GM12878 (cell line): Measurements from ENCODE around the gene PPP2R3A. TPM values are rescaled to one million over a fixed set of nuclear protein-coding genes. Genes with fewer than 3 reads are reported as not detected.

Source experiments
- ATAC-seq: fragments of 200-7000 bp; cut with Tn5 transposase; 3 replicates; pipeline ENCODE4 v1.9.1; 2020; ENCODE audit warnings: mild to moderate bottlenecking, moderate library complexity
- BruUV-seq: library from RNA; stranded (reverse); fragments of 400-500 nt; replicated peaks from 2 replicates; lab custom pipeline; 2021; lab: Mats Ljungman, UMichigan
- CTCF ChIA-PET: fragments of 300-600 bp; sonication (Branson Sonifier 250); formaldehyde crosslinking; extraction: SDS; loops from one replicate; lab custom pipeline; 2021; ENCODE audit warnings: inconsistent platforms; lab: Yijun Ruan, JAX
- POLR2A ChIA-PET: fragments of 350-600 bp; formaldehyde crosslinking; extraction: SDS; loops from one replicate; lab custom pipeline; 2021; ENCODE audit warnings: inconsistent platforms; lab: Charles Lee
- RAD21 ChIA-PET: fragments of 300-600 bp; sonication (Branson Sonifier 250); formaldehyde crosslinking; loops from one replicate; lab custom pipeline; 2023; ENCODE audit warnings: antibody characterized with exemption; ENCODE audit not compliant: unreplicated experiment; lab: Charles Lee
- SMC1A ChIA-PET: fragments of 300-600 bp; sonication (Branson Sonifier 250); formaldehyde crosslinking; loops from one replicate; lab custom pipeline; 2023; ENCODE audit not compliant: unreplicated experiment, uncharacterized antibody; lab: Charles Lee
- DNase-seq: peaks from one replicate; pipeline ENCODE4 v3.0.0-alpha.2; 2011; ENCODE audit warnings: low read depth, low spot score
- FAIRE-seq: peaks from 3 replicates; lab custom pipeline; 2011; peaks lifted over from hg19 to GRCh38; lab: Jason Lieb, UNC
- H2AFZ ChIP-seq: 2 replicates; pipeline ENCODE4 v1.6.0; 2011; ENCODE audit warnings: low read depth, low read length, control low read depth; ENCODE audit not compliant: control insufficient read depth
- H3K27ac ChIP-seq: 2 replicates; pipeline ENCODE4 v1.5.1; 2011; ENCODE audit warnings: control low read depth; ENCODE audit not compliant: control insufficient read depth, insufficient read depth
- H3K27me3 ChIP-seq, 2 experiments: replicated peaks in 1 of 2; 2 replicates each; pipeline versions ENCODE4 v1.6.0 to v1.6.1; 2011; ENCODE audit warnings: low read length in 1 of 2; ENCODE audit not compliant: control insufficient read depth in 2 of 2, insufficient read depth in 2 of 2
- H3K36me3 ChIP-seq, 2 experiments: 2 replicates each; pipeline ENCODE4 v1.5.1; 2011; ENCODE audit warnings: low read length in 1 of 2; ENCODE audit not compliant: control insufficient read depth in 2 of 2, insufficient read depth in 2 of 2
- H3K4me1 ChIP-seq: 2 replicates; pipeline ENCODE4 v1.6.1; 2011; ENCODE audit warnings: mild to moderate bottlenecking, low read length, moderate library complexity, mixed read lengths; ENCODE audit not compliant: control insufficient read depth, insufficient read depth
- H3K4me2 ChIP-seq: 2 replicates; pipeline ENCODE4 v1.6.0; 2011; ENCODE audit warnings: control low read depth; ENCODE audit not compliant: control insufficient read depth, insufficient read depth
- H3K4me3 ChIP-seq: fragments of 200-600 bp; sonication (generic); 2 replicates; pipeline ENCODE4 v1.5.1; 2016
- H3K79me2 ChIP-seq: 2 replicates; pipeline ENCODE4 v1.6.0; 2011; ENCODE audit warnings: low read length; ENCODE audit not compliant: control insufficient read depth, insufficient read depth
- H3K9ac ChIP-seq: 2 replicates; pipeline ENCODE4 v1.8.0; 2011; ENCODE audit warnings: low read length, control low read depth, mixed read lengths; ENCODE audit not compliant: control insufficient read depth, insufficient read depth
- H3K9me3 ChIP-seq: replicated peaks from 3 replicates; pipeline ENCODE4 v1.5.1; 2011; ENCODE audit warnings: mild to moderate bottlenecking, low read length; ENCODE audit not compliant: control insufficient read depth, insufficient read depth
- H4K20me1 ChIP-seq: 2 replicates; pipeline ENCODE4 v1.6.0; 2011; ENCODE audit not compliant: control insufficient read depth, insufficient read depth
- ATF3 ChIP-seq: IDR thresholded peaks from 2 replicates; pipeline ENCODE4 v1.6.1; 2011; ENCODE audit warnings: low read depth, mild to moderate bottlenecking, low read length, moderate library complexity, borderline replicate concordance; ENCODE audit errors: extremely low read depth
- EED ChIP-seq: sonication (generic); IDR thresholded peaks from 2 replicates; pipeline ENCODE4 v1.6.1; 2016; ENCODE audit warnings: antibody characterized with exemption, low read depth
- PRDM15 ChIP-seq: fragments of 450-650 bp; formaldehyde crosslinking; IDR thresholded peaks from 2 replicates; pipeline ENCODE4 v1.4.0; 2020; ENCODE audit warnings: mild to moderate bottlenecking, moderate library complexity
- RFX5 ChIP-seq: IDR thresholded peaks from 2 replicates; pipeline ENCODE4 v1.6.1; 2011; ENCODE audit warnings: low read depth, low read length, improper control_type of control experiment
- ZBTB40 ChIP-seq: fragments of 450-650 bp; IDR thresholded peaks from 2 replicates; pipeline ENCODE4 v1.6.1; 2016; ENCODE audit warnings: mild to moderate bottlenecking, moderate library complexity, borderline replicate concordance
- ZNF24 ChIP-seq: fragments of 450-650 bp; IDR thresholded peaks from 2 replicates; pipeline ENCODE4 v1.6.1; 2017; ENCODE audit warnings: antibody characterized with exemption, mild to moderate bottlenecking
- WGBS: methylation state at CpG from one replicate; pipeline ENCODE4 v1.1.6; 2016; ENCODE audit warnings: low lambda C conversion rate; ENCODE audit not compliant: insufficient replicate concordance, insufficient coverage; ENCODE audit errors: missing lambda C conversion rate; 5-methylcytosine and 5-hydroxymethylcytosine counted together
- in situ Hi-C: fragments of 300-500 bp; cut with MboI; formaldehyde crosslinking; loops from 9 replicates; pipeline ENCODE4 v1.14.3; 2018; ENCODE audit warnings: mixed read lengths
- intact Hi-C: fragments of 100-400 bp; cut with micrococcal nuclease; formaldehyde crosslinking; loops from one replicate; pipeline ENCODE4 v1.14.2; 2022; ENCODE audit not compliant: unreplicated experiment
- polyA plus RNA-seq, 11 experiments: library from polyadenylated mRNA; depleted of rRNA in 4 of 11; unstranded in 6 of 11; stranded (reverse) in 5 of 11; fragments of >200 nt; fragmentation: Nextera tagmentation in 4 of 11; fragmentation: Illumina TruSeq in 1 of 11; extraction: Ambion mirVana in 4 of 11; extraction: Trizol in 1 of 11; gene quantifications; 1 replicate in 1 of 11; 2 replicates in 10 of 11; pipeline versions ENCODE4 v1.2.1 to v1.2.3, GENCODE V29; 2011 to 2016; ENCODE audit warnings: inconsistent platforms in 2 of 11, missing spikeins in 2 of 11, low read depth in 1 of 11
- total RNA-seq, 4 experiments: library from RNA; depleted of rRNA in 3 of 4; stranded (reverse); fragments of >200 nt in 3 of 4; fragmentation: Illumina TruSeq in 1 of 4; extraction: Trizol in 1 of 4; gene quantifications; 2 replicates each; pipeline versions ENCODE4 v1.2.1 to v1.2.3, GENCODE V29; 2013 to 2021

Gene PPP2R3A
- total and polyA plus RNA-seq, 10 of the 15 experiments (the other 5 are each of a cell fraction or from before 2014, with no cell fraction given) = under 0.01 to 0.16 (median 0.06) TPM; not detected in 5

GRCh38 chr3:135965129-135965505 is 411 bp upstream of the PPP2R3A start:
- H3K79me2 ChIP-seq = no peaks in the 10 kb centered on the region
- H3K4me3 ChIP-seq = 0 out of 2 replicates have a peak overlapping the region, but pooled peaks have one; percentile 68
- ATAC-seq = no peak
- no peaks in the 10 kb centered on the region; the same call in 1 of the 2 replicates for H3K4me1 ChIP-seq
- no TSS peak for BruUV-seq
- H3K27ac ChIP-seq = no peak overlapping the region
- peaks cover 0 to 5% of the 10 kb centered on the region in 2 experiments; a peak in 2 of 4 replicates for H3K27me3 ChIP-seq
- TF ChIP-seq PRDM15 (CRISPR knock-in tag) (no peak), ATF3 (no peak), ZBTB40 (no peak), RFX5 (no peak), EED (no peak), ZNF24 (no peak)
- TF ChIP-seq, all 136 proteins: peak for 0
- DNase-seq = no peak
- intact Hi-C loops (no loop called here), in situ Hi-C loops (no loop called here)
- Histone ChIP-seq H2AFZ (no peak overlapping the region; the same call in 1 of the 2 replicates), H3K4me2 (no peak overlapping the region), H3K9me3 (no peaks in the 10 kb centered on the region; the same call in 2 of the 3 replicates), H3K9ac (no peak overlapping the region), H3K36me3 (no peaks in the 10 kb centered on the region), H4K20me1 (no peaks in the 10 kb centered on the region)
- 48% methylated on average over 16 of the region's 16 CpGs for WGBS
- CTCF ChIA-PET = no interaction called here
- RAD21 ChIA-PET = no interaction called here
- SMC1A ChIA-PET = no interaction called here
- POLR2A ChIA-PET = no interaction called here
- no peak for FAIRE-seq
